Endothelial cell of umbilical vein (primary cell): ENCODE data around the gene COL4A2. TPM values are rescaled to one million over a fixed set of nuclear protein-coding genes. Genes with fewer than 3 reads are reported as not detected.

Source experiments
- BruUV-seq: library from RNA; stranded (reverse); fragments of 400-500 nt; replicated peaks from 2 replicates; lab custom pipeline; 2021; lab: Mats Ljungman, UMichigan
- CTCF ChIA-PET: fragments of 300-600, 350-600 bp; sonication (Branson Sonifier 250); formaldehyde crosslinking; loops from one replicate; lab custom pipeline; 2021; ENCODE audit warnings: antibody characterized with exemption, inconsistent platforms; lab: Charles Lee
- POLR2A ChIA-PET: fragments of 300-600, 350-600 bp; sonication (Branson Sonifier 250); formaldehyde crosslinking; loops from one replicate; lab custom pipeline; 2021; ENCODE audit warnings: antibody characterized with exemption, inconsistent platforms; lab: Charles Lee
- DNase-seq: peaks from one replicate; pipeline ENCODE4 v3.0.0-alpha.2; 2011; ENCODE audit warnings: low read depth, low spot score
- FAIRE-seq: peaks from 2 replicates; lab custom pipeline; 2011; peaks lifted over from hg19 to GRCh38; lab: Jason Lieb, UNC
- H2AFZ ChIP-seq: 2 replicates; pipeline ENCODE4 v1.6.0; 2012; ENCODE audit warnings: low read depth, low read length, control low read depth, inconsistent platforms
- H3K27ac ChIP-seq: 2 replicates; pipeline ENCODE4 v1.5.1; 2011; ENCODE audit warnings: low read depth, mild to moderate bottlenecking, control low read depth, low read length, moderate library complexity; ENCODE audit not compliant: insufficient read depth
- H3K27me3 ChIP-seq, 2 experiments: 2 replicates each; pipeline versions ENCODE4 v1.6.0 to v1.6.1; 2011; ENCODE audit warnings: low read length in 2 of 2, mixed read lengths in 1 of 2; ENCODE audit not compliant: control insufficient read depth in 2 of 2, insufficient read depth in 2 of 2
- H3K36me3 ChIP-seq, 2 experiments: 2 replicates in 1 of 2; 3 replicates in 1 of 2; pipeline ENCODE4 v1.5.1; 2011; ENCODE audit warnings: low read length in 2 of 2, mild to moderate bottlenecking in 1 of 2, moderate library complexity in 1 of 2; ENCODE audit not compliant: control insufficient read depth in 2 of 2, insufficient read depth in 2 of 2; ENCODE audit errors: extremely low read depth in 1 of 2
- H3K4me1 ChIP-seq: 3 replicates; pipeline ENCODE4 v1.5.1; 2011; ENCODE audit warnings: mild to moderate bottlenecking, low read length; ENCODE audit not compliant: control insufficient read depth, insufficient read depth; ENCODE audit errors: extremely low read depth
- H3K4me2 ChIP-seq: 2 replicates; pipeline ENCODE4 v1.6.1; 2011; ENCODE audit warnings: low read length, control low read depth, mixed read lengths; ENCODE audit not compliant: insufficient read depth
- H3K4me3 ChIP-seq, 3 experiments: fragments of 200-600 bp in 1 of 3; sonication (generic), shearing (Covaris generic) in 1 of 3; replicated peaks in 1 of 3; 2 replicates each; pipeline ENCODE4 v1.5.1; 2011 to 2016; ENCODE audit warnings: control low read depth in 3 of 3, low read length in 3 of 3, mild to moderate bottlenecking in 2 of 3, inconsistent platforms in 1 of 3, low read depth in 1 of 3, moderate library complexity in 1 of 3; ENCODE audit not compliant: insufficient read depth in 1 of 3
- H3K79me2 ChIP-seq: 2 replicates; pipeline ENCODE4 v1.6.0; 2012; ENCODE audit warnings: low read length, inconsistent platforms; ENCODE audit not compliant: control insufficient read depth, insufficient read depth
- H3K9ac ChIP-seq: replicated peaks from 2 replicates; pipeline ENCODE3; 2011; ENCODE audit warnings: low read length, control low read depth; ENCODE audit not compliant: insufficient read depth; ENCODE audit errors: extremely low read depth
- H3K9me1 ChIP-seq: replicated peaks from 3 replicates; pipeline ENCODE4 v1.6.0; 2011; ENCODE audit warnings: mild to moderate bottlenecking, low read length; ENCODE audit not compliant: control insufficient read depth, insufficient read depth; ENCODE audit errors: extremely low read depth
- H3K9me3 ChIP-seq: replicated peaks from 2 replicates; pipeline ENCODE4 v1.5.1; 2012; ENCODE audit warnings: low read length, inconsistent platforms; ENCODE audit not compliant: control insufficient read depth, insufficient read depth
- H4K20me1 ChIP-seq: replicated peaks from 2 replicates; pipeline ENCODE3; 2011; ENCODE audit warnings: mild to moderate bottlenecking, low read length; ENCODE audit not compliant: control insufficient read depth, insufficient read depth; ENCODE audit errors: extremely low read depth
- CTCF ChIP-seq, 2 donors: IDR thresholded peaks; 1 replicate in 1 of 2; 2 replicates in 1 of 2; pipeline ENCODE4 v1.5.1; 2011; ENCODE audit warnings: low read length in 2 of 2, mild to moderate bottlenecking in 2 of 2, moderate library complexity in 2 of 2, control low read depth in 1 of 2, inconsistent platforms in 1 of 2, low read depth in 1 of 2; ENCODE audit not compliant: insufficient read depth in 1 of 2; ENCODE audit errors: extremely low read depth in 1 of 2
- EZH2 ChIP-seq: IDR thresholded peaks from 2 replicates; pipeline ENCODE4 v1.6.1; 2012; ENCODE audit warnings: borderline replicate concordance, low read depth, mild to moderate bottlenecking, moderate library complexity, low read length, inconsistent platforms; ENCODE audit not compliant: severe bottlenecking
- FOS ChIP-seq: IDR thresholded peaks from 2 replicates; pipeline ENCODE4 v1.6.1; 2011; ENCODE audit warnings: mild to moderate bottlenecking, low read length, moderate library complexity, borderline replicate concordance; ENCODE audit not compliant: insufficient read depth
- GATA2 ChIP-seq: IDR thresholded peaks from 2 replicates; pipeline ENCODE4 v1.7.0; 2011; ENCODE audit warnings: low read depth, mild to moderate bottlenecking, moderate library complexity, mixed read lengths, low read length; ENCODE audit not compliant: insufficient read length, insufficient read depth
- JUN ChIP-seq: IDR thresholded peaks from 2 replicates; pipeline ENCODE4 v1.6.1; 2011; ENCODE audit warnings: borderline replicate concordance, low read depth; ENCODE audit not compliant: insufficient read length, insufficient read depth
- MYC ChIP-seq: IDR thresholded peaks from one replicate; pipeline ENCODE4 v1.6.1; 2011; ENCODE audit warnings: mild to moderate bottlenecking, low read depth, low read length
- POLR2A ChIP-seq: IDR thresholded peaks from 2 replicates; pipeline ENCODE4 v1.6.1; 2012; ENCODE audit warnings: low read depth, mild to moderate bottlenecking, control low read depth, low read length
- POLR2AphosphoS5 ChIP-seq: IDR thresholded peaks from 2 replicates; pipeline ENCODE4 v1.6.1; 2012; ENCODE audit warnings: low read depth, mild to moderate bottlenecking, control low read depth, low read length, moderate library complexity; ENCODE audit not compliant: insufficient read depth
- dilution Hi-C: fragments of 300-500 bp; cut with MboI; formaldehyde crosslinking; loops from one replicate; pipeline ENCODE4 v1.15.0; 2019; ENCODE audit warnings: low sequenced_read_pairs; ENCODE audit not compliant: extremely low pct_ligation_motif_present
- intact Hi-C: fragments of 100-400 bp; cut with micrococcal nuclease; formaldehyde crosslinking; loops from one replicate; pipeline ENCODE4 v1.10.0; 2022
- polyA plus RNA-seq, 4 experiments: library from polyadenylated mRNA; depleted of rRNA in 3 of 4; stranded (reverse) in 3 of 4; unstranded in 1 of 4; fragments of >200 nt; gene quantifications; 2 replicates each; pipeline versions ENCODE4 v1.2.1 to v1.2.3, GENCODE V29; 2011 to 2012; ENCODE audit warnings: missing spikeins in 1 of 4
- total RNA-seq: library from RNA; stranded (reverse); gene quantifications from 2 replicates; pipeline ENCODE4 v1.2.3, GENCODE V29; 2021
- TF ChIP-seq, protein P1 (sequence below): IDR thresholded peaks from 2 replicates; pipeline ENCODE4 v1.6.1; 2011; ENCODE audit not compliant: insufficient read depth, insufficient read length

Gene COL4A2
- total and polyA plus RNA-seq, 2 donors (not counting 3 experiments of a cell fraction or from before 2014, with no cell fraction given): 792 to 940 TPM

DNA sequence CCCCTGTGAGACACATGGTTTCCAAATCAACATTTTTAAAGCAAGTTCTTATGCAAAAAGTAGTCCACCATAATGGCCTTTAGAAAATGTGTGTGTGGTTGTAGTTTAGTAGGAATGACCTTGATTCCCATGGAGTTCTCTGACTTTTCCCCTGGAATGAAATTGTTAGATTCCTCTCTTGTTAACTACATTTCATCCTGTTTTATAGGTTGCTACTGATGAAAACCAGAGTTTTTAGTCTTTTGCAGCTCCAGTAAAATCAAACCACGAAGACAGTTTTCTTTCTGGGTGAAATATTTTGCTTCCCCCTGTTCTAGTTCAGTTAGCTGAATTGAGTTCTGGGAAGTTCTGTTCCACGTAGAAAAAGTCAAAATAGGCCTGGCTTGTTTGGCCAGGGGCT lies 146.7 kb downstream of the COL4A2 start:
- Histone ChIP-seq H3K27me3 (no peaks in the 10 kb centered on the region), H3K4me1 (no peaks in the 10 kb centered on the region), H2AFZ (no peak overlapping the region), H4K20me1 (no peaks in the 10 kb centered on the region), H3K9ac (no peak overlapping the region), H3K36me3 (peaks cover 15 to 20% of the 10 kb centered on the region in 2 experiments), H3K27ac (no peak overlapping the region), H3K9me3 (no peaks in the 10 kb centered on the region), H3K4me2 (no peak overlapping the region), H3K79me2 (no peaks in the 10 kb centered on the region), H3K9me1 (no peaks in the 10 kb centered on the region), H3K4me3 (no peak overlapping the region)
- dilution Hi-C loops: no loop called here
- intact Hi-C loops: no loop called here
- ChIA-PET POLR2A (no interaction called here), CTCF (no interaction called here)
- TF ChIP-seq JUN (no peak), POLR2A (no peak), POLR2AphosphoS5 (no peak)
- DNase-seq: no peak
- no TSS peak for BruUV-seq
- FAIRE-seq: no peak

GRCh38 chr13:110454227-110454859 lies 147.3 kb downstream of the COL4A2 start:
- Histone ChIP-seq H3K9ac (no peak overlapping the region), H3K27ac (no peak overlapping the region), H2AFZ (no peak overlapping the region), H3K4me1 (no peaks in the 10 kb centered on the region), H3K79me2 (no peaks in the 10 kb centered on the region), H3K4me3 (no peak overlapping the region), H3K27me3 (no peaks in the 10 kb centered on the region), H4K20me1 (no peaks in the 10 kb centered on the region), H3K4me2 (no peak overlapping the region), H3K9me1 (no peaks in the 10 kb centered on the region), H3K36me3 (peaks cover 15 to 22% of the 10 kb centered on the region in 2 experiments), H3K9me3 (no peaks in the 10 kb centered on the region)
- DNase-seq (no peak), FAIRE-seq (no peak)
- no peak for TF ChIP-seq CTCF (IDR thresholded peaks at IDR 0.05; ENCODE audit: extremely low read depth in 1 of 2, insufficient read depth in 1 of 2, low read depth in 1 of 2, low read length in 2 of 2)
- no peak for TF ChIP-seq GATA2
- TF ChIP-seq MYC: no peak
- TF ChIP-seq JUN: no peak
- TF ChIP-seq POLR2A: no peak
- TF ChIP-seq, protein P1, sequence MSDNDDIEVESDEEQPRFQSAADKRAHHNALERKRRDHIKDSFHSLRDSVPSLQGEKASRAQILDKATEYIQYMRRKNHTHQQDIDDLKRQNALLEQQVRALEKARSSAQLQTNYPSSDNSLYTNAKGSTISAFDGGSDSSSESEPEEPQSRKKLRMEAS: no peak
- no peak for TF ChIP-seq EZH2
- TF ChIP-seq FOS: no peak
- TF ChIP-seq POLR2AphosphoS5: no peak
- CTCF ChIA-PET: interaction anchor here (2.1 to 2.2 kb wide), 2 partner anchors 10 to 231 kb away, joined by 11 to 22 read pairs; no protein-coding TSS in a partner anchor
- dilution Hi-C loops: no loop called here
- intact Hi-C loops: no loop called here
- POLR2A ChIA-PET: no interaction called here
- BruUV-seq: no TSS peak
